GM19452 (cell line): ENCODE data around the gene HES5.

Experiments used
- ATAC-seq: cut with Tn5 transposase; IDR thresholded peaks from one replicate; pipeline ENCODE4 v1.9.1; 2021; ENCODE audit not compliant: unreplicated experiment

The HES5 gene

DNA sequence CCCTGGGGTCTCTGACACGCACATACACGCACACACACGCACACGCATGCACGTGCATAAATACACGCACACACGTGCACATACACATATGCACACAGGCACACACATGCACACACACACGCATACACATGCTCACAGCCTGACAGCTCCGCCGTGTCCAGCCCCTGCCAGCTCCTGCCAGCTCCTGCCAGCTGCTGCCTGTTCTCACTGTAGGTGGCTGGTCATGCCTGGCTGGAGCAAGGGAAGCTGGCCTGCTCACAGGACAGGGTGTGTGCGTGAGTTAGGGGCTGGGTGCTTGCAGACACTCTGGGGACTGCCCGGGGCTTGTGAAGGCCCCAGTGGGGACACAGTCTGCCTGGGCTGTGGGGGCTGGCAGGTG is 49.1 kb downstream of the HES5 start:
- ATAC-seq, result no peak

DNA sequence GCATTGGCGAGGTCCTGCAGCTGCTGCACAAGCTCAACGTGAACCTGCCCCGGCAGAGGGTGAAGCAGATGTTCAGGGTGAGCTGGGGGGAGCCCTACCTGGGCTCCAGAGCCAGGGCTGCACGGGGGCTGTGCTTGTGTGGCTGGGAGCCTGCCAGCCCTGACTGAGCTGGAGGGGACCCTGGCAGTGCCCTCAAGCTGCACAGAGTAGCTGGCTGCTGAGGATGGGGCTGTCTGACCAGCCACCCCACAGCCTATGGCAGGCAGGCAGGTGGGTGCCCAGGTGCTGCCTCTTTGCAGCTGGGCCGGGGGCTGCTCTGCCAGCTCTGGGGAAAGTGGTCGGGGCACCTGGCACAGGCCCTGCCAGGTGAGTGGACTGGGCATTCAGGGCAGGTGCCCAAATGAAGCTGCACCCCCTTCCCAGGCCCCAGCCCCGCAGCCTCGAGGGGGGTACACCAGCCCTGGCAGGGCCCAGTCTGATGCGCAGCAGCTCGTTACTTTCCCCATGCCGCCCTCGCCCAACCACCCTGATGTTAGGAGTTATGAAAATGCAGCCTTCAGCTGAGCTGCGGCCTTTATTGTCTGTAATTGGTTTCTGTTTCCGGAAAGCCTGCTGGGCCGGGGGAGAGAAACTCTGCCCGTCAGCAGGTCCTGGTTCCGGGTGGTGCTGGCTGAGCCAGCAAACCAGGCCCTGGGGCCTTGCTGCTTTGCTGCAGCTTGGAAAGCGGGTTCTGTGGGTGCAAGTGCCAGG is 49.7 kb downstream of the HES5 start:
- ATAC-seq, result no peak

DNA sequence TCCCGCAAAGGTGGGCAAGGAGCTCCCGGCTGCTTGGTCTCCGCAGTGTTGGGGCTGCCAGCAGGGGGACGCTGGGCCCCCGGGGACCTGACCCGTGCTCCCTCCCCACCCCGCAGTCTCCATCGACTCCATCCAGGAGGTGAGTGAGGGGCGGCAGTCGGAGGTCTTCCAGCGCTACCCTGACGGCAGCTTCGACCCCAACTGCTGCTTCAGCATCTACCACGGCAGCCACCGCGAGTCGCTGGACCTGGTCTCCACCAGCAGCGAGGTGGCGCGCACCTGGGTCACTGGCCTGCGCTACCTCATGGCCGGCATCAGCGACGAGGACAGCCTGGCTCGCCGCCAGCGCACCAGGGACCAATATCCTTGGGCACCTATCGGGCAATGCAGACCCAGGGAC is 50.4 kb downstream of the HES5 start:
- no peak for ATAC-seq

DNA sequence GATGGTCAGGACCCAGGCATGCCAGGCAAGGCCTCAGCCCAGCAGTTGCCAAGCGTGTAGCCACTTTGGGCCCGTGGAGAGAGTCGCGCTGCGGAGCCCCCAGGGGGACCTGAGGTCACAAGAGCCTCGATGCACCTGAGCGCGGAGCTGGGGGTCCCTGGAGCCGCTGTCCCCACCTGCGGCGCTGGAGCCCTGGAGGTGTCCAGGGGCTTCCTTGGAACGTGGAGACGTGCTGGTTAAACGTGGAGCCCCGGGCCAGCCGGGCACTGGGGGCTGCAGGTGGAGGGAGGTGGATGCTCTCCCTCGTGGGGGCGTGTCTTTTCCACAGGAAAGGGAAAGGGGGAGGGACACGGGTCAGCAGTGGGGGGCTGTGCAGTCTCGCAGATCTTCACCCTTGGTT is 50.9 kb downstream of the HES5 start:
- ATAC-seq, result no peak
